HG03066 (cell line): ENCODE results near the gene RRAD.
"Not testable (repeated sequence)": the region's sequence is repeated elsewhere in the genome, so short reads cannot be mapped to it uniquely, and the experiment has no call there.

Experiments used
- ATAC-seq: cut with Tn5 transposase; IDR thresholded peaks from one replicate; pipeline ENCODE4 v1.9.1; 2021; ENCODE audit warnings: low read depth; ENCODE audit not compliant: unreplicated experiment

Gene RRAD

GRCh38 chr16:66952430-66953110 is 27.2 kb upstream of the RRAD start:
- ATAC-seq, result no peak

- no peak for ATAC-seq
Observed at GRCh38 chr16:66950971-66951790, 25.8 kb upstream of the RRAD start.

- ATAC-seq, result no peak
Observed at GRCh38 chr16:66950437-66950836, 25.1 kb upstream of the RRAD start.

- no peak for ATAC-seq
Observed at GRCh38 chr16:66949472-66949871, 24.1 kb upstream of the RRAD start.

- ATAC-seq, result no peak
Observed at GRCh38 chr16:66948837-66949225, 23.5 kb upstream of the RRAD start.

GRCh38 chr16:66948134-66948836 is 22.9 kb upstream of the RRAD start:
- no peak for ATAC-seq

GRCh38 chr16:66947302-66948065 is 22.1 kb upstream of the RRAD start:
- ATAC-seq, result no peak

- ATAC-seq, result no peak
Observed at GRCh38 chr16:66946974-66947301, 21.6 kb upstream of the RRAD start.

GRCh38 chr16:66946541-66946940 is 21.2 kb upstream of the RRAD start:
- no peak for ATAC-seq

- ATAC-seq, result no peak
Observed at GRCh38 chr16:66945939-66946338, 20.6 kb upstream of the RRAD start.

- ATAC-seq, result not testable (repeated sequence)
Observed at GRCh38 chr16:66944971-66945370, 19.6 kb upstream of the RRAD start.

GRCh38 chr16:66944054-66944441 is 18.7 kb upstream of the RRAD start:
- no peak for ATAC-seq

- no peak for ATAC-seq
Observed at GRCh38 chr16:66943426-66944053, 18.2 kb upstream of the RRAD start.

- ATAC-seq, result no peak
Observed at GRCh38 chr16:66942981-66943380, 17.6 kb upstream of the RRAD start.

GRCh38 chr16:66940236-66940635 is 14.9 kb upstream of the RRAD start:
- no peak for ATAC-seq

GRCh38 chr16:66939366-66939765 is 14.0 kb upstream of the RRAD start:
- no peak for ATAC-seq

GRCh38 chr16:66937725-66938337 is 12.5 kb upstream of the RRAD start:
- ATAC-seq, result no peak

GRCh38 chr16:66936889-66937554 is 11.7 kb upstream of the RRAD start:
- ATAC-seq, result no peak

- ATAC-seq, result no peak
Observed at GRCh38 chr16:66936462-66936861, 11.1 kb upstream of the RRAD start.
